Heart left ventricle (tissue), 16 donors: ENCODE data around the gene TPX2. TPM values are rescaled to one million over a fixed set of nuclear protein-coding genes. Genes with fewer than 3 reads are reported as not detected.
A peak's percentile ranks its signal among the peaks of the same experiment; 100 is the strongest.

Experiments used
- ATAC-seq, 4 donors: fragments of 200-7000 bp; cut with Tn5 transposase; one replicate each; pipeline ENCODE4 v1.9.1; 2020 to 2022; ENCODE audit warnings: moderate library complexity in 4 of 4, mild to moderate bottlenecking in 3 of 4, moderate number of reproducible peaks in 1 of 4
- DNase-seq, 5 donors: peaks; one replicate each; pipeline ENCODE4 v3.0.0-alpha.2; 2020
- H3K27ac ChIP-seq, 12 donors: fragments of 200-600 bp; sonication (generic) in 4 of 12; one replicate each; pipeline versions ENCODE4 v1.5.0 to v1.8.0; 2016 to 2022; ENCODE audit warnings: mild to moderate bottlenecking in 2 of 12
- H3K27me3 ChIP-seq, 9 donors: fragments of 200-600 bp; sonication (generic) in 2 of 9; one replicate each; pipeline versions ENCODE4 v1.5.1 to v1.8.0; 2016 to 2022; ENCODE audit warnings: mild to moderate bottlenecking in 3 of 9
- H3K36me3 ChIP-seq, 9 donors: fragments of 200-600 bp; sonication (generic) in 2 of 9; one replicate each; pipeline versions ENCODE4 v1.5.0 to v1.8.0; 2018 to 2022; ENCODE audit warnings: mild to moderate bottlenecking in 2 of 9
- H3K4me1 ChIP-seq, 12 donors: fragments of 200-600 bp; sonication (generic) in 4 of 12; one replicate each; pipeline versions ENCODE4 v1.5.0 to v1.8.0; 2016 to 2022; ENCODE audit warnings: mild to moderate bottlenecking in 3 of 12
- H3K4me3 ChIP-seq, 12 donors: fragments of 200-600 bp; sonication (generic) in 4 of 12; one replicate each; pipeline versions ENCODE4 v1.5.0 to v1.8.0; 2017 to 2022; ENCODE audit warnings: mild to moderate bottlenecking in 9 of 12, moderate library complexity in 4 of 12
- H3K9me3 ChIP-seq, 12 donors: fragments of 200-600 bp; sonication (generic) in 4 of 12; one replicate each; pipeline versions ENCODE4 v1.5.0 to v1.8.0; 2016 to 2022; ENCODE audit warnings: mild to moderate bottlenecking in 1 of 12
- CTCF ChIP-seq, 12 donors: fragments of 200-600 bp; sonication (generic) in 4 of 12; IDR thresholded peaks; one replicate each; pipeline versions ENCODE4 v1.5.0 to v1.8.0; 2018 to 2022; ENCODE audit warnings: antibody characterized with exemption in 12 of 12, mild to moderate bottlenecking in 5 of 12
- POLR2A ChIP-seq, 2 donors: fragments of 450-650 bp; IDR thresholded peaks; one replicate each; pipeline ENCODE4 v1.6.1; 2017; ENCODE audit warnings: antibody characterized with exemption in 2 of 2, mild to moderate bottlenecking in 2 of 2, moderate library complexity in 2 of 2
- WGBS, 4 donors: extraction: QIAGEN DNeasy Blood & Tissue Kit in 2 of 4; methylation state at CpG; one replicate each; pipeline versions ENCODE4 v1.1.5 to v1.1.7; 2013 to 2018; 5-methylcytosine and 5-hydroxymethylcytosine counted together
- intact Hi-C, 10 donors: fragments of 100-400 bp; cut with DNase I; formaldehyde crosslinking; loops; one replicate each; pipeline versions ENCODE4 v1.11.1 to v1.14.2; 2022
- polyA plus RNA-seq, 2 donors: library from polyadenylated mRNA; stranded (reverse); fragments of 200-250 nt; gene quantifications; one replicate each; pipeline ENCODE4 v1.2.3, GENCODE V29; 2013
- total RNA-seq, 9 donors: library from RNA; depleted of rRNA in 2 of 9; stranded (reverse); fragments of >200 nt in 2 of 9; fragmentation: NEBNext Ultra II Directional in 3 of 9; extraction: Animal tissue kit (Norgen Biotek cat#: 25700) in 3 of 9; gene quantifications; one replicate each; pipeline versions ENCODE4 v1.1.0 to v1.2.4, GENCODE V29; 2016 to 2023
- donor health status: ischemic (EF 13 %, LVEDD 7.1; RV severe dilation, severe dysfunction).
- donor health status: healthy with polysubstance abuse.
- donor health status: DM: no; HTN: yes; CAD: no.
- donor health status: DM: no; HTN: no; CAD: no.
- donor health status: ischemic (EF 25% LVEDD 6.9; RV normal size, moderate dysfunction).
- donor health status: ischemic (EF 25% LVEDD 5.7; RV mildly dilated, moderate dysfunction).
- donor health status: healthy.
- donor health status: DM: yes; HTN: yes; CAD: no.
- donor health status: ischemic (EF 35%, LVEDD 5.7; RV mildly dilated, moderate dysfunction).
- donor health status: nonischemic (EF 11% LVEDD 7.7; RV severe dilation, severe dysfunction).
- donor health status: DM: yes; HTN: yes; CAD: no.
- donor health status: PGD.
- donor health status: ischemic (EF 29% LVEDD 5.4; RV normal size, mild dysfunction).
- donor health status: nonischemic (EF 23%, LVEDD 6.1; RV moderate dilation, normal function).

TPX2 gene
- total and polyA plus RNA-seq, 11 donors = 0.04 to 15.2 (median 0.77) TPM

GRCh38 chr20:31722257-31723068 lies 16.6 kb upstream of the TPX2 start, which contains the start of gene BCL2L1:
Gene BCL2L1, minus strand, starts transcription at chr20:31722868. Its CDS starts 650 bp downstream, at chr20:31722218.
- TF ChIP-seq POLR2A (IDR thresholded peaks at IDR 0.05) (peak in 1 of 2 donors; percentile 72), CTCF (IDR thresholded peaks at IDR 0.05) (peak; percentile 53 to 82 (median 67))
- intact Hi-C loops = loop anchor here in 8 of 10 donors (1.0 to 10.0 kb wide), 6 partner anchors 52 to 160 kb away; no protein-coding TSS in a partner anchor
- ATAC-seq (peak; percentile 75 to 84 (median 80)), DNase-seq (peak; percentile 90 to 93 (median 91))
- H3K27me3 ChIP-seq = no peaks in the 10 kb centered on the region
- peak within 1 kb of the TSS; percentile 52 to 93 (median 82) for H3K4me3 ChIP-seq
- peaks cover 7 to 52% (median 30%) of the 10 kb centered on the region in 12 donors for H3K4me1 ChIP-seq
- WGBS, 4 donors = 0 to 1% (median 0%) methylated on average over 22 to 38 of the region's 38 CpGs
- peak within 1 kb of the TSS; percentile 93 to 100 (median 99) for H3K27ac ChIP-seq
- no peaks in the 10 kb centered on the region for H3K9me3 ChIP-seq
- H3K36me3 ChIP-seq = peaks cover 0 to 35% (median 8%) of the 10 kb centered on the region in 9 donors

GRCh38 chr20:31723069-31723318 lies 16.1 kb upstream of the TPX2 start:
- peaks cover 6 to 49% (median 25%) of the 10 kb centered on the region in 12 donors for H3K4me1 ChIP-seq
- DNase-seq (no peak), ATAC-seq (peak in 1 of 4 donors; percentile 44)

GRCh38 chr20:31723319-31724078 lies 15.6 kb upstream of the TPX2 start:
- Histone ChIP-seq H3K27ac (peak overlapping the region; percentile 93 to 100 (median 99)), H3K36me3 (peaks cover 0 to 26% (median 6%) of the 10 kb centered on the region in 9 donors), H3K4me1 (peaks cover 4 to 44% (median 20%) of the 10 kb centered on the region in 12 donors), H3K4me3 (peak overlapping the region; percentile 52 to 93 (median 82)), H3K27me3 (no peaks in the 10 kb centered on the region), H3K9me3 (no peaks in the 10 kb centered on the region)
- WGBS, 4 donors = 0 to 1% (median 0%) methylated on average over 40 to 77 of the region's 77 CpGs
- ATAC-seq = peak; percentile 91 to 97 (median 96)
- peak; percentile 98 to 100 (median 99) for DNase-seq
- TF ChIP-seq CTCF (IDR thresholded peaks at IDR 0.05) (peak; percentile 91 to 97 (median 93)), POLR2A (IDR thresholded peaks at IDR 0.05) (peak; percentile 86 to 87)
- intact Hi-C loops = loop anchor here (1.0 to 10.0 kb wide), 7 partner anchors 53 to 161 kb away; no protein-coding TSS in a partner anchor

More at GRCh38 chr20:31723069-31723318, 16.1 kb upstream of the TPX2 start:
- TF ChIP-seq CTCF (IDR thresholded peaks at IDR 0.05) (peak in 2 of 12 donors; percentile 3 to 20), POLR2A (IDR thresholded peaks at IDR 0.05) (no peak)
- WGBS, 4 donors = 0 to 1% (median 1%) methylated on average over 5 to 10 of the region's 10 CpGs
- H3K36me3 ChIP-seq = peaks cover 0 to 30% (median 6%) of the 10 kb centered on the region in 9 donors
- H3K27ac ChIP-seq = peak overlapping the region; percentile 93 to 100 (median 99)
- intact Hi-C loops = loop anchor here in 8 of 10 donors (1.0 to 10.0 kb wide), 6 partner anchors 52 to 161 kb away; no protein-coding TSS in a partner anchor
- no peaks in the 10 kb centered on the region for H3K9me3 ChIP-seq
- H3K4me3 ChIP-seq = peak overlapping the region; percentile 52 to 93 (median 82)
- H3K27me3 ChIP-seq = no peaks in the 10 kb centered on the region
